ENCODE results near the gene AKTIP. TPM values are rescaled to one million over a fixed set of nuclear protein-coding genes. Genes with fewer than 3 reads are reported as not detected.
A peak's percentile ranks its signal among the peaks of the same experiment; 100 is the strongest.

Gene AKTIP
- total and polyA plus RNA-seq, 8 donors, result 8.7 to 18.6 (median 13.2) TPM

GRCh38 chr16:53504665-53505064 lies 1.7 kb upstream of the AKTIP start:
- no peak for ATAC-seq
- intact Hi-C loops (cut with DNase I), result no loop called here
- Histone ChIP-seq H3K27me3 (no peaks in the 10 kb centered on the region), H3K4me3 (no peak overlapping the region), H3K27ac (peak overlapping the region; percentile 91 to 98 (median 96)), H3K36me3 (no peaks in the 10 kb centered on the region), H3K4me1 (peaks cover 0 to 17% (median 17%) of the 10 kb centered on the region in 3 donors), H3K9me3 (no peaks in the 10 kb centered on the region)
- TF ChIP-seq CTCF (IDR thresholded peaks at IDR 0.05), result no peak
- 78% methylated on average over 7 of the region's 7 CpGs for WGBS, 2 donors
- FAIRE-seq, result no peak
- no peak for DNase-seq

GRCh38 chr16:53503991-53504663 lies 1.1 kb upstream of the AKTIP start:
- TF ChIP-seq CTCF (IDR thresholded peaks at IDR 0.05), result no peak
- no peaks in the 10 kb centered on the region for H3K36me3 ChIP-seq
- DNase-seq (peak in 5 of 6 donors; percentile 47 to 79 (median 63)), FAIRE-seq (no peak), ATAC-seq (peak; percentile 2 to 16 (median 6))
- H3K4me3 ChIP-seq, result peak overlapping the region; percentile 42 to 85 (median 48)
- H3K27me3 ChIP-seq, result no peaks in the 10 kb centered on the region
- H3K27ac ChIP-seq, result peak overlapping the region; percentile 91 to 98 (median 96)
- WGBS, 2 donors, result 4% methylated on average over 14 to 15 of the region's 15 CpGs
- no peaks in the 10 kb centered on the region for H3K9me3 ChIP-seq
- intact Hi-C loops (cut with DNase I), result no loop called here
- peaks cover 0 to 17% (median 17%) of the 10 kb centered on the region in 3 donors for H3K4me1 ChIP-seq

GRCh38 chr16:53503270-53503923 lies 388 bp upstream of the AKTIP start:
- Histone ChIP-seq H3K27me3 (no peaks in the 10 kb centered on the region), H3K9me3 (no peaks in the 10 kb centered on the region), H3K27ac (peak overlapping the region; percentile 91 to 98 (median 96)), H3K36me3 (no peaks in the 10 kb centered on the region), H3K4me1 (peaks cover 0 to 17% (median 17%) of the 10 kb centered on the region in 3 donors), H3K4me3 (peak overlapping the region; percentile 54 to 98 (median 77))
- intact Hi-C loops (cut with DNase I), result no loop called here
- peak; percentile 75 for FAIRE-seq
- peak; percentile 97 to 100 (median 100) for DNase-seq
- WGBS, 2 donors, result 0 to 1% methylated on average over 46 of the region's 46 CpGs
- no peak for TF ChIP-seq CTCF (IDR thresholded peaks at IDR 0.05)
- peak; percentile 86 to 96 (median 90) for ATAC-seq

- Histone ChIP-seq H3K9me3 (no peaks in the 10 kb centered on the region), H3K4me1 (peaks cover 0 to 17% (median 17%) of the 10 kb centered on the region in 3 donors), H3K36me3 (peaks cover 0 to 14% (median 12%) of the 10 kb centered on the region in 3 donors), H3K27ac (no peak overlapping the region), H3K27me3 (no peaks in the 10 kb centered on the region), H3K4me3 (peak overlapping the region in 2 of 4 donors; percentile 54 to 85)
- intact Hi-C loops (cut with DNase I), result no loop called here
- FAIRE-seq (no peak), DNase-seq (no peak), ATAC-seq (no peak)
- WGBS, 2 donors, result 25 to 29% methylated on average over 9 of the region's 9 CpGs
- TF ChIP-seq CTCF (IDR thresholded peaks at IDR 0.05), result no peak
Measured at GRCh38 chr16:53501216-53501859, 1.7 kb downstream of the AKTIP start.

All from pancreas (tissue), 10 donors.